GM20000 (cell line): Measurements from ENCODE around the gene GEMIN7.

ENCODE experiments used
- DNase-seq: peaks from one replicate; pipeline ENCODE4 v3.0.0; 2012; ENCODE audit warnings: low spot score
- TF ChIP-seq, protein P1 (sequence below): IDR thresholded peaks from 2 replicates; pipeline ENCODE4 v1.5.1; 2012; ENCODE audit warnings: mild to moderate bottlenecking, control low read depth; ENCODE audit errors: extremely low read depth, missing control alignments

The GEMIN7 gene

DNA sequence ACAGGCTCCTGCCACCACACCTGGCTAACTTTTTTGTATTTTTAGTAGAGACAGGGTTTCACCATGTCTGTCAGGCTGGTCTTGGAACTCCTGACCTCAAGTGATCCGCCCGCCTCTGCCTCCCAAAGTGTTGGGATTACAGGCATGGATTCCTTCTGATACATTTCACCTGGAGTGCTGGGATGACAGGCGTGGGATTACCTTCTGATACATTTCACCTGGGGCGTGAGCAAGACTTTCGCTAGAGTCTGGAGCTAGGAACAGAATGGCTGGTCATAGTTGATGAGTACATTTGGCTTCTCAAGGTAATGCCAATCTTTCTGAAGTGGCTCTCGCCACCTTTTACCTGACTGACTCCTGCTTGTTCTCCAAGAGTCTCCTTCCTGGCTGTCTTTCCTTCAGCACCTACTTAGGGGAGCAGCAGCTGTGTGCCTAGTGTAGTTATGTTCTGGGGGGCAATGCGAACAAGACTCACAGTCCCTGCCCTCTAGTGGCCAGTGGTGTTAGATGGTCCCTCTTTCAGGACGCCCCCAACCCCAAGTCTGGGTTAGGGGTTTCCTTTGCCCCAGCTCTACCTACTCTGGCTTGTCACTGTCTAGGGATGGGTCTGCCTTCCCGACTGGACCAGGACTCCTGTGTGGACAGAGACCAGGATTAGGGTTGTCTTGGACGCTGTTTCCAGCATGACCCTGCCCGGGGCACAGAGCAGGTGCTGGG, 33.2 kb downstream of the GEMIN7 start:
- TF ChIP-seq, protein P1, sequence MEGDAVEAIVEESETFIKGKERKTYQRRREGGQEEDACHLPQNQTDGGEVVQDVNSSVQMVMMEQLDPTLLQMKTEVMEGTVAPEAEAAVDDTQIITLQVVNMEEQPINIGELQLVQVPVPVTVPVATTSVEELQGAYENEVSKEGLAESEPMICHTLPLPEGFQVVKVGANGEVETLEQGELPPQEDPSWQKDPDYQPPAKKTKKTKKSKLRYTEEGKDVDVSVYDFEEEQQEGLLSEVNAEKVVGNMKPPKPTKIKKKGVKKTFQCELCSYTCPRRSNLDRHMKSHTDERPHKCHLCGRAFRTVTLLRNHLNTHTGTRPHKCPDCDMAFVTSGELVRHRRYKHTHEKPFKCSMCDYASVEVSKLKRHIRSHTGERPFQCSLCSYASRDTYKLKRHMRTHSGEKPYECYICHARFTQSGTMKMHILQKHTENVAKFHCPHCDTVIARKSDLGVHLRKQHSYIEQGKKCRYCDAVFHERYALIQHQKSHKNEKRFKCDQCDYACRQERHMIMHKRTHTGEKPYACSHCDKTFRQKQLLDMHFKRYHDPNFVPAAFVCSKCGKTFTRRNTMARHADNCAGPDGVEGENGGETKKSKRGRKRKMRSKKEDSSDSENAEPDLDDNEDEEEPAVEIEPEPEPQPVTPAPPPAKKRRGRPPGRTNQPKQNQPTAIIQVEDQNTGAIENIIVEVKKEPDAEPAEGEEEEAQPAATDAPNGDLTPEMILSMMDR, result no peak
- no peak for DNase-seq

DNA sequence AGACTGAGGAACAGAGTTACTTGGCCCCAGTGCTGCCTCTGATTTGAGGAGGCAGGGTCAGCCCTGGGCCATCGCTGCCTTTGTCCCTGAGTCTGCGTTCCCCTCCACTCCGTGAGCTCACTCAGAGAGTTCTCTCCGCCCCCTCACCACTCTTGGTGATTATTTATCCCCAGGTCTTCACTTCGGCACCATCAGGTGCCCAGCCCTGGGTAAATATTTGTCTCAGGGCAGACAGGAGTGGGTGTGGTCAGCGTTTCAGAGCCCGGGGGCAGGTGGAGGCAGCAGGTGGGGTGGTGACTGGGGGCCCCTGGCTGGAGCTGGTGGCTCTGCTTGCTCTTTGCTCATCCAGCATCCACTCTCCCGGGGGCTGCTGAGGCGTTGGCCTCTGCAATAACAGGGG, 34.6 kb downstream of the GEMIN7 start:
- no peak for DNase-seq
- TF ChIP-seq, protein P1, result no peak

DNA sequence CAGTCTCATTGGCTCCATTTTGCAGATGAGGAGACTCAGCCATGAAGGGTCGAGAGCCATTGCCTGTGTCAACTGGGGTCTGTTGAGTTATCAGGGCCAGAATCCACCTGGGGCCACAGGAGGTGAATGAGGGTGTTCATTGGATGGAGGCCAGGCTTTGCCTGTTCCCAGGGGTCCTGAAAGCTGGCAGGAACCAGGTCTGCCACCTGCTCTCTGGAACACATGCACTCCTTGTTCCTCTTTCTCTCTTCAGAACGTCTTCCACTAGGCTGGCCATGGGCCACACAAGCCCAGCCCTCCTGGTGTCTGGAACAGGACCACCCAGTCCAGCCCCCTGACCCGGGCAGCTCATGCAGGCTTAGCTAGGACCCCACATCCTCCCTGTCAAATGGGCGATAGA, 35.1 kb downstream of the GEMIN7 start:
- no peak for DNase-seq
- TF ChIP-seq, protein P1, result no peak

DNA sequence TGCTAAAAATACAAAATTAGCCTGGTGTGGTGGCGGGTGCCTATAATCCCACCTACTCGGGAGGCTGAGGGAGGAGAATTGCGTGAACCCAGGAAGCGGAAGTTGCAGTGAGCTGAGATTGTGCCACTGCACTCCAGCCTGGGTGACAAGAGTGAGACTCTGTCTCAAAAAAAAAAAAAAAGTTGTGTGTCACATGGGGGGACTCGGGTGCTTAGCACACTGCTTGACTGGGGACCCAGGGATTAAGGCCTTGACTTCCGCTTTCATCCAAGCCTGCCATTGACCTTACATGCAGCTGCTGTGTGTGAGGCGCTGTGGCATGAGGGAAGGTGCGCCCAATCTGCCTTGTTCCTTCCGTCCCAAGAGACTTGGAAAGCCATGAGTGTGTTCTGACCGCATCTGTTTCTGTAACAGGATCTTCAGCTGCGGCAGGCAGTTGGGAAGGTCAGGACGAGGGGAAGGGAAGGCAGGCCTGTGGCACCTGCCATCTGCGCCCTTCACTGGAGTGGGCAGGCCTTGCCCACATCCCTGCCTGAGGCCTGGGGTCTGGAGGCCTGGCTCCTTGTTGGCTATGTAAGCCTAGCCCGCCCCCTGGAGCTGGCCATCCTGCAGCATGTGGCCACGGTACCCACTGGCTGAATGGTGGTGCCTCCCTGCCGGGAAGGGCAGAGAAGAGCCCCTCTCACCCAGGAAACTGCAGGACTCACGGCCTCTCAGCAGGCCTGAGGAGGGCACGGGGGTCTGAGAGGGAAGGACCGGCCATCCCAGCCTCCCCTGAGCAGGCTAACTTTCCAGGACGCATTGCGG, 37.0 kb downstream of the GEMIN7 start:
- TF ChIP-seq, protein P1, result no peak
- DNase-seq, result no peak

DNA sequence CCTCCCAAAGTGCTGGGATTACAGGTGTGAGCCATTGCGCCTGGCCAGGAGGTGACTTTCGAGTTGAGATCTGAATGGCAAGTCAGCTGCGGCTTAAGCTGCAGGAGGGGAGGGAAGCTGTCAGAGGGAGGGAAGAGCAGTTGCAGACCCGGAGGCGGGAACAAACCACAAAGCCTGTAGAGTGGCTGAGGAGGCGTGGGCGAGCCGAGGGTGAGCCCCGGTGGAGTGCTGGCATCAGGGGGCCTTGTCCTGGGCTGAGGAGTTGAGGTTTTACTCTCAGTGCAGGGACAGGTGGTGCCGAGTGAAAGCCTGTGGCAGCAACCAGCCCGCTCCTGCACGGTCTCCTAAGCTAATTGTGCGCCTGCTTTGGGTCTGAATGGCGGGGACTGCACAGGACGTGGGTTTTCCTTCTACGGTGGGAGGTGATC, 38.1 kb downstream of the GEMIN7 start:
- TF ChIP-seq, protein P1, result no peak
- DNase-seq, result peak; percentile 67

DNA sequence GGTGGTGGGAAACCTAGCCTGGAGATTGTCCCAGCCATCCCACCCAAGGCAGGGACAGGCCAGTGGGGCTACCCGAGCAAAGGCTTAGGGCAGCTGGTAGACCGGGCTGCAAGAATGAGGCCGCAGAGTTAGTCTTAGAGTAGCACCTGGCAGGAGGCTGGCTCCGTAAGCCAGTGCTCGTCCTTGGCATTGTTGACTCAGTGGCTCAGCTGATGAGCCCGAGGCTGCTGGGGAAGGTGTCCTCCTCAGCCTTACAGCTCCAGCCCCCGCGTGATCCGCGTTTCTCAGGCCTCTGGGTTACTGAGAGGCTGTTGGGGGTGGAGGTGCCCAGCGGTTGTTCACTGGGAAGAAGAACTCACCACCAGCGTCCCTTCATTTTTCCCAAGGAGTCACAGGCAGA, 38.6 kb downstream of the GEMIN7 start:
- TF ChIP-seq, protein P1, result no peak
- no peak for DNase-seq

DNA sequence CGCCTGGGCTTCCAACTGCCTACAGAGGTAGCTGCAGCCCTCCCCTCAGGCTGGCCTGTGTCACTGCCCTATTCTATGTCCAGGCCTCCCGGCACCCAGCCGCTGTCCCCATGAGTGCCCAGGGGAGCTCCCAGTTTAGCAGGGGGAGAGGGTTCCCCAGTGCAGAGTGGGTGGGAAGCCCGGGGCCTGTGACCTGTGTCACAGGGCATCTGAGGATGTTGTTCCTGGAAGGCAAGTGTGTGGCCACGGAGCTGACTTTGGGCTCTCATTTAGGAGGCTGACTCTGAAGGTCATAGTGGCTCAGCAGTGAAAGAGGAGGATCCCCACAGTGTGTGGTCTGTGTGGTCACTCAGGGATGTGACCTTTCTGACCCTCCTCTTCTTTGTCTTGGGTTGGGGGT, 39.0 kb downstream of the GEMIN7 start:
- DNase-seq, result no peak
- TF ChIP-seq, protein P1, result no peak

DNA sequence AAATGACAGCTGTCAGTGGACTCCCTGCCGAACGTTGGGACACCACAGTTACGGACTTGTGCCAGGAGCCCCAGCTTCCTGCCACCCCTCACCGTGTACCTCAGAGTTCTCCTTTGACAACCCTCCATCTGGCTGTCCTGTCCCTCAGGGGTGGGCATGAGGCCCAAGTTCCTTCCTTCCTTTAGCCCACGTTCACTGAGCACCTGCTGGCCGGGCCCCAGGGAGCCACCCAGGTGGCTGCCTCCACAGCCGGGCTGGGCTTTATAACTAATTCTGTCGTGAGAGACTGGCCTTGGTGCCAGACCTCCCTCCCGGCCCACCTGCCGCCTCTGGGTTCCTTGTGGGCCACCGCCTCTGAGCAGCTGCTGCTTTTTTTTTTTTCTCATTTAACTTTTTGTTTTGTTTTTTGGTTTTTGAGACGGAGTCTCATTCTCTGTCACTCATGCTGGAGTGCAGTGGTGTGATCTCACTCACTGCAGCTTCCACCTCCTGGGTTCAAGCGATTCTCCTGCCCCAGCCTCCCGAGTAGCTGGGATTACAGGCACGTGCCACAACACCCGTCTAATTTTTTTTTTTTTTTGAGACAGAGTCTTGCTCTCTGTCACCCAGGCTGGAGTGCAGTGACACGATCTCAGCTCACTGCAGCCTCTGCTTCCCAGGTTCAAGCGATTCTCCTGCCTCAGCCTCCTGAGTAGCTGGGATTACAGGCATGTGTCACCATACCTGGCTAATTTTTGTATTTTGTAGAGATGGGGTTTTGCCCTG, 39.7 kb downstream of the GEMIN7 start:
- DNase-seq, result peak; percentile 64
